ENCODE results near the gene KRTAP25-1.

The KRTAP25-1 gene, protein sequence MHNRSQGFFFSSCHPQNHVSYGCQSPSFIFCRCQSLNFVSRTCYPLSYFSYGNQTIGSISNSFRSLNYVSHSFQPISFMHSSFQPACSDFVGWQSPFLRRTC

GRCh38 chr21:30289215-30289614, at the start of gene KRTAP25-1:
TSS of gene KRTAP25-1 (minus strand) at chr21:30289514. CDS start at chr21:30289490, 24 bp downstream.
- no peak for DNase-seq (ENCODE audit: insufficient read length, low spot score)
- no peak for FAIRE-seq

DNA sequence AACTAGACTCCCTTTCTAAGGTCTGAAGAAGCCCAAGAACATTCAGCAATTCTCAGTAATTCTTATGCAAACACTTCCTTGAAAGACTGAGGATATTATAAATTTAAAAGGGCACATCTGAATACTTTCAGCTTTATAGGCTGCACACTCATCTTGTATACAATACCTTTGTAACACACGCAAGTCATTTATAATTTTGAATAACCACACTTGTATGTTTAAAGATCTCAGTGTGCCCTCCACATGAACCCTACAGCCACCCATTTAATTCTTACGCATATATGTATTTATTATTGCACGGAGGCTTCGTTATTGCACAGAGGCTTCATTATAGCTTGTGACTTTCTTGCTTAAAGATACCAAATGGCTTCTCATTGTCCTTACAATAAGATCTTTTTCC, 49.4 kb upstream of the KRTAP25-1 start:
- no peak for DNase-seq (ENCODE audit: insufficient read length, low spot score)
- no peak for FAIRE-seq

GRCh38 chr21:30337772-30338171, 48.5 kb upstream of the KRTAP25-1 start:
- DNase-seq (ENCODE audit: insufficient read length, low spot score) (no peak), FAIRE-seq (no peak)

GRCh38 chr21:30337276-30337744, 48.0 kb upstream of the KRTAP25-1 start, which contains the start of gene KRTAP27-1:
TSS of gene KRTAP27-1 (minus strand) at chr21:30337694. CDS start at chr21:30337668, 26 bp downstream.
- no peak for FAIRE-seq

DNA sequence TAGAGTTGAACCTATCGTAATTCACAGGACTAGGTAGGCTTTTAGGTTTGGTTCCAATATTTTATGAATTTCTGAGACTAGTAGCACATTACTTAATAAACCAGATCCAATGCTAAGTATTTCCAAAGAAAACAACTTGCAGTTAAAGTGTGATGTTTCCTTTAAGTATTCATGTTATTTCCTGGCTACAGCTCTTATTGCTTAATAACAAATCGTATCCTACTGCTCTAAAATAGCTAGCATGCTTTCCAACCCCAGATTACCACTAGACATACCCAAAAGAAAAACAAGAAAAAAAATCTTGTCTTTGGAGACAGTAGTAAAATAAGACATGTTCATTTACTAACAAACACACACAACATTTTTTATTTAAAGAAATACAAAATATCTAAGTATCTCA, 47.3 kb upstream of the KRTAP25-1 start:
- FAIRE-seq (no peak), DNase-seq (ENCODE audit: insufficient read length, low spot score) (no peak)

More at GRCh38 chr21:30337276-30337744, 48.0 kb upstream of the KRTAP25-1 start, which contains the start of gene KRTAP27-1:
- no peak for DNase-seq (ENCODE audit: insufficient read length, low spot score)

GRCh38 chr21:30333736-30334135, 44.4 kb upstream of the KRTAP25-1 start:
- FAIRE-seq (no peak), DNase-seq (ENCODE audit: insufficient read length, low spot score) (no peak)

DNA sequence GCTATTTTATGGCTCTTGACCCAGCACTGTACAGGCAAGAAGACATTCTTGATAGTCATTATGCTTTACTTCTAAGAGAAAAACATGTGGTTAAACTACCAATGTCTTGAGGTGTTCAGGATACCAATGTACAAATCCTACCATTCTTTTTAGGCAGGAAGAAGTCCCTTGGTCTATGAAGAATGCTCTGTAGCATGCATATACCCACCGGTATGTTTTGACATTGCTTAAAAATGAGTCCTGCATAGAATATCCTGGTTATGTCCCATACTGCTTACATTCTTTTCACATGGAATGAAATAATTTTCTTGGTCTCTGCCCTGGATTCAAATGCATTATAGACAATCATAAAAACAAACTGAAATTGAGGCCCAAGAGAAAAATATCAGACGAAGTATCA, 43.4 kb upstream of the KRTAP25-1 start:
- DNase-seq (ENCODE audit: insufficient read length, low spot score) (no peak), FAIRE-seq (no peak)

DNA sequence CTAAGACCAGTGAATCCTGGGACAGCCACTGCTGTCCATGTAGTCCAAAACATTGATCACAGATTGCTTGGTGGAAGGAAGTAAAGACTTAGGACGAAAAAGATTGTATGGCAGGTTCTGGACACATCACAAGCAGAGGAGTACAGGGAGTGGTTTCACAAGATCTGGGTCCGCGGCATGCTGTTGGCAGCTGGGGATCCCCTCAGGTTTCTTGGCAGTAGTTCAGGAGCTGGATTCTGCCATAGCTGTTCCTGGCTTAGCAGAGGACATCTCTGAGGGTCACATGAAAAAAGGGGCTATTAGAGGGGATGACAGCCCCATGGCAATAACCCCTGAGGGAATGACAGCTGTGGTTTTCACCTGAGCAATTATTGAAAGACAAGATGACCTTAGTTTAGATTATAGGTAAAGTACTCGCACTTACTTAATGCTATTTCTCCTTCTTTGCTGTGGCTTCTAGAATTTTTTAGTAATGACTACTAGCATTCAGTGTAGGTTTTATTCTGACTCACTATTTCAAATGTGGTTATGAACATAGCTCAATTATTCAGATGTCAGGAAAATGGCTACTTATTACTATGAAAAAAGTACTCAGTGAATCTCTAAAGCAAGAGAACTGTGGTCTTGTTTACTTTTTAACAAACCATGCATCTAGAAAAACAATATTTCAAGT, 40.0 kb upstream of the KRTAP25-1 start:
- no peak for DNase-seq (ENCODE audit: insufficient read length, low spot score)
- FAIRE-seq: no peak

- FAIRE-seq: no peak
Observed at GRCh38 chr21:30326390-30326789, 37.1 kb upstream of the KRTAP25-1 start.

GRCh38 chr21:30320215-30320614, 30.9 kb upstream of the KRTAP25-1 start, which contains the start of gene KRTAP26-1:
TSS of gene KRTAP26-1 (minus strand) at chr21:30320315. CDS start at chr21:30320035, 280 bp downstream.
- DNase-seq (ENCODE audit: insufficient read length, low spot score) (no peak), FAIRE-seq (no peak)

More at GRCh38 chr21:30326390-30326789, 37.1 kb upstream of the KRTAP25-1 start:
- DNase-seq (ENCODE audit: insufficient read length, low spot score): no peak

DNA sequence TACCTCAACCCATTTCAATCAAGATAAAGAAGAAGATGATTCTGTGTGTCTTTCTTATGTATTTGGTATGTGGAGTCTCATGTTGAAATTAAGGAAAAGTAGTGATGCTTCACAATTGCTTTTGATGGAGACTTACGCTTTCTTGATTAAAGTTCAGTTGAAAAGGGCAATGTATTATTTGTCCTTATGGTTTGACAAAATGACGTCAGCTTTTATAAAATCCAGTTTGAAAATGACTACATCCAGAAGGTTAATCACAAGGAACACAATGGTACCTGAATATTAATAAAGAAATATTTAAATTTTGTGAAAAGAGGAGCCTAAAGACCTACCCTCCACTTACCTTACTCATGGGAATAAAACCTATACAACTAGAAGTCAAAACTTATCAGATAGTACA, 26.4 kb upstream of the KRTAP25-1 start:
- FAIRE-seq: no peak

GRCh38 chr21:30306884-30307283, 17.6 kb upstream of the KRTAP25-1 start:
- FAIRE-seq: no peak

More for the DNA sequence above, 26.4 kb upstream of the KRTAP25-1 start:
- no peak for DNase-seq (ENCODE audit: insufficient read length, low spot score)

DNA sequence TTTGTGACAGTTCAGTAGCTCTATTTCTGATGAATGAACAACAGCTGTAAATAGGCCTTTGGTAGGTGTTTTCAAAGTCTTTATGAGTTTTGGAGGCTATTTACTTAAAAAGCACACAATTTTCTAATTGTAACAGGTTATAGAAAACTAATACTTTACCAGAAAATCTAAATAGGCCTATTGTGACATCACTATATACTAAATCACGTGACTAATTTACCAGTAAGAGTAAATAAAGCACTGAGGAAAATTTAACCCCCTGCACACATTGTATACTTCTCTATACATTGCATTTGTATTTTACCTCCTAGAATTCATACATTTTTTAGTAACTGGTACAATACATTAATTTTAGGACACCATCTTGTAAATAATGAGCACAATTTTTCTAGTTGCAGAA, 15.8 kb upstream of the KRTAP25-1 start:
- DNase-seq (ENCODE audit: insufficient read length, low spot score): no peak
- FAIRE-seq: no peak

More at GRCh38 chr21:30306884-30307283, 17.6 kb upstream of the KRTAP25-1 start:
- DNase-seq (ENCODE audit: insufficient read length, low spot score): no peak

DNA sequence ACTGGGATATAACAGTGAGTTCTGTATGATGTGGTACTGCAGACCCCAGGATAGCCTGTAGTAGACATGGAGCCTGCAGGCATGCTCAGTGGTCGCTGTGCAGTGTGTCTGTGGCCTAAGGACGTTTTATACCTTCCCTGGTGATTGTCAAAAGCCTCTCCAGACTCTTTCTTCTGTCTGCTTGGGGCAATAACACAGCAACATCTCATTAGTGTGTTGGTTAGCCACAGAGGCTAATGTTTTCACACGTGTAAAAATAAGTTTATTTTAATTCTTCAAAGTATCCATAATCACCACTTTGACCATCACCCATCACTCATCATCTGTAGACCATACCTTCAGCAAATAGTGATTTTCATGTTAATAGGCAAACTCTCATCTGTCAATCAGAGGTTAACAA, 6.5 kb downstream of the KRTAP25-1 start, which contains the start of gene KRTAP24-1:
KRTAP24-1 (minus strand) TSS at position 101 of the 400 bp plus-strand sequence; CDS start at position 83, 18 bp downstream.
- FAIRE-seq (no peak), DNase-seq (ENCODE audit: insufficient read length, low spot score) (no peak)

GRCh38 chr21:30271611-30272010, 17.7 kb downstream of the KRTAP25-1 start:
- no peak for DNase-seq (ENCODE audit: insufficient read length, low spot score)
- no peak for FAIRE-seq

DNA sequence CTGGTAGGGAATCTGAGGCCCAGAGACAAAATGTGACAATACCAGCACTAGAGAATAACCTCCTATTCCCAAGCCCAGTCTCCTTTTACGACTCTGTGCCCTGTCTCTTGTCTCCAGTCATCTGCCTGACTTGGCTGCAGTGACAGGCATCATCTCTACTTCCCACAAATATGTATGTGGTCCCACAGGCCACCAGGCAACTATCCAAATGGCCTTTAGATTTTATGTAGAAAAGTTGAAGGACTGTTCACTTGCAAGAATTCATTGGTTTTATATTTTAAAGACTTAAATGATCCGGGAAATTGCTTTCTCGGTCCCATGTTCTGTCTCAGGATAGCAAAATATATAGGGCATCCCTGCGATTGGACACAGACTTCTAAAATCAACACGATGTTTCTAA, 18.2 kb downstream of the KRTAP25-1 start:
- no peak for DNase-seq (ENCODE audit: insufficient read length, low spot score)
- no peak for FAIRE-seq

GRCh38 chr21:30269803-30270530, 19.3 kb downstream of the KRTAP25-1 start:
- no peak for DNase-seq (ENCODE audit: insufficient read length, low spot score)
- no peak for FAIRE-seq

DNA sequence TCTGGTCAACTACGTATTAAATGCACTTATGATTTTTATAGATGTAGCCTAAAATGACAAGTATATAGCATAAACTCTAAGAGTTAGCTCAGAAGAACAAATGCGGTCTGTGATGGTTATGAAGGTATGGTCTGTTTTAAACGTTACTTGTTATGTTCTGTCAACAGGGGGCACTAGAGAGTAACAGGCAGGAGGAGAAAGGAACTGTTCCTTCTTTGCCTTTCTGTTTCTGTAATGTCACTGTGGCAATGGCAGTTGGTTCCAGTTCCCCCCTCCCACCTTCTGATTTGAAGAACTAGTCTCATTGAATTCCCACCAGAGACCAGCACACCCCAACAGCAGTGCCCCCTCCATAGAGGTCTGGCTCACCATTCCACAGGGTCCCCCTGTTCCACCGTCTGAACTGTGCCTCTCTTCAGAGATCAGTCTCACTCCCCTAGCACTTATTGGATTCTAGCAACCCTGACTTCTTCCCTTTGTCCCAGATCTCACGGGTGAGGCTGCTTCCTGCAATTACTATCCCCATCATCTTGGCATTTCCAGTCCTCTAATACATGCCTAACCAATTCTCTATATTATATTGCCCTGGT, 20.6 kb downstream of the KRTAP25-1 start:
- DNase-seq (ENCODE audit: insufficient read length, low spot score): no peak
- FAIRE-seq: no peak

GRCh38 chr21:30257773-30258172, 31.5 kb downstream of the KRTAP25-1 start:
- FAIRE-seq: no peak
- peak; percentile 3 for DNase-seq (ENCODE audit: insufficient read length, low spot score)

- DNase-seq (ENCODE audit: insufficient read length, low spot score) (no peak), FAIRE-seq (no peak)
Observed at GRCh38 chr21:30256100-30256499, 33.2 kb downstream of the KRTAP25-1 start.

DNA sequence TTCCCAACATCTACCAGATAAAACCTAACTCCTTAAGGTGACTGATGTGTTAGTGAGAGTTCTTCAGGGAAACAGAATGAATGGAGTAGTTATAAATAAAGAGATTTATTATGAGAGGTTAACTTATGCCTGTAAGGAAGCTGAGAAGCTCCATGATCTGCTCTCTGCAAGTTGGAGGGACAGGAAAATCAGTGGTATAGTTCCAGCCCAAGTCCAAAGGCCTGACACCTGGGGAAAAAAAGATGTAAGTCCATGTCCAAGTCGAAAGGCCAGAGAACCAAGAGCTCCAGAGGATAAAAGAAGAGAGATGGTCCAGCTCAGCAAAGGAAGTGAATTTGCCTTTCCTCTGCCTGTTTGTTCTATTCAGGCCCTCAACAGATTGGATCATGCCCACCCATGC, 33.6 kb downstream of the KRTAP25-1 start:
- FAIRE-seq: no peak

More for the DNA sequence above, 33.6 kb downstream of the KRTAP25-1 start:
- DNase-seq (ENCODE audit: insufficient read length, low spot score): no peak
